ENCODE data around the gene PRH2.

Gene PRH2

GRCh38 chr12:10928746-10929286 lies at the start of gene PRH2:
Gene PRH2, plus strand, starts transcription at chr12:10929236. Its CDS starts 38 bp downstream, at chr12:10929274.
- no peak for DNase-seq

- no peak for DNase-seq
Observed at GRCh38 chr12:10884086-10884725, 44.8 kb upstream of the PRH2 start, which contains the start of gene PRH1. Gene PRH1, minus strand, starts transcription at chr12:10884255. Its CDS starts 38 bp downstream, at chr12:10884217.

GRCh38 chr12:10889226-10889625 lies 39.8 kb upstream of the PRH2 start:
- DNase-seq: no peak

GRCh38 chr12:10891937-10892336 lies 37.1 kb upstream of the PRH2 start:
- no peak for DNase-seq

- no peak for DNase-seq
Observed at GRCh38 chr12:10896854-10897253, 32.2 kb upstream of the PRH2 start.

GRCh38 chr12:10900530-10900929 lies 28.5 kb upstream of the PRH2 start:
- no peak for DNase-seq

GRCh38 chr12:10900972-10901371 lies 28.1 kb upstream of the PRH2 start:
- DNase-seq: no peak

- DNase-seq: peak in 1 of 2 experiments; percentile 8
Observed at GRCh38 chr12:10901427-10901826, 27.6 kb upstream of the PRH2 start.

- DNase-seq: no peak
Observed at GRCh38 chr12:10904686-10905085, 24.4 kb upstream of the PRH2 start.

- DNase-seq: no peak
Observed at GRCh38 chr12:10909462-10909861, 19.6 kb upstream of the PRH2 start, which contains the start of gene TAS2R13. Gene TAS2R13, minus strand, starts transcription at chr12:10909562. Its CDS starts 264 bp downstream, at chr12:10909298.

- no peak for DNase-seq
Observed at GRCh38 chr12:10910380-10910779, 18.7 kb upstream of the PRH2 start.

- DNase-seq: no peak
Observed at GRCh38 chr12:10919809-10920208, 9.2 kb upstream of the PRH2 start.

- no peak for DNase-seq
Observed at GRCh38 chr12:10926269-10926668, 2.8 kb upstream of the PRH2 start.

- DNase-seq: peak; percentile 2 to 5
Observed at GRCh38 chr12:10936506-10936905, 7.5 kb downstream of the PRH2 start.

- no peak for DNase-seq
Observed at GRCh38 chr12:10939163-10939562, 10.1 kb downstream of the PRH2 start, which contains the start of gene TAS2R14. Gene TAS2R14, minus strand, starts transcription at chr12:10939263. Its CDS starts 56 bp downstream, at chr12:10939207.

GRCh38 chr12:10940389-10940788 lies 11.4 kb downstream of the PRH2 start:
- no peak for DNase-seq

- no peak for DNase-seq
Observed at GRCh38 chr12:10941369-10941768, 12.3 kb downstream of the PRH2 start.

GRCh38 chr12:10941916-10942607 lies 13.0 kb downstream of the PRH2 start:
- no peak for DNase-seq

GRCh38 chr12:10943167-10943566 lies 14.1 kb downstream of the PRH2 start:
- DNase-seq: no peak

- no peak for DNase-seq
Observed at GRCh38 chr12:10952645-10953044, 23.6 kb downstream of the PRH2 start.

GRCh38 chr12:10956085-10956484 lies 27.0 kb downstream of the PRH2 start:
- no peak for DNase-seq

GRCh38 chr12:10957741-10958140 lies 28.7 kb downstream of the PRH2 start:
- no peak for DNase-seq

- DNase-seq: no peak
Observed at GRCh38 chr12:10959804-10960203, 30.8 kb downstream of the PRH2 start.

GRCh38 chr12:10960211-10960610 lies 31.2 kb downstream of the PRH2 start:
- DNase-seq: no peak

All from Kasumi-1 (cell line).